HUES48 (cell line): ENCODE data around the gene RRP7A.
"Not testable (repeated sequence)": the region's sequence is repeated elsewhere in the genome, so short reads cannot be mapped to it uniquely, and the experiment has no call there.

Experiments used
- H3K27ac ChIP-seq: one replicate; pipeline ENCODE4 v1.7.0; 2013; ENCODE audit warnings: low read depth, low read length, inconsistent platforms
- H3K27me3 ChIP-seq: 2 replicates; pipeline ENCODE4 v1.6.1; 2013; ENCODE audit warnings: mild to moderate bottlenecking, low read length; ENCODE audit not compliant: control insufficient read depth, insufficient read depth
- H3K36me3 ChIP-seq: 2 replicates; pipeline ENCODE4 v1.6.1; 2013; ENCODE audit warnings: low read length; ENCODE audit not compliant: control insufficient read depth, insufficient read depth
- H3K4me1 ChIP-seq: 2 replicates; pipeline ENCODE4 v1.6.1; 2013; ENCODE audit warnings: mild to moderate bottlenecking, low read length; ENCODE audit not compliant: control insufficient read depth, insufficient read depth
- H3K4me3 ChIP-seq: 2 replicates; pipeline ENCODE4 v1.5.1; 2013; ENCODE audit warnings: mild to moderate bottlenecking, low read depth, low read length
- H3K9ac ChIP-seq: 2 replicates; pipeline ENCODE4 v1.6.1; 2013; ENCODE audit warnings: mild to moderate bottlenecking, low read depth, low read length, moderate library complexity
- H3K9me3 ChIP-seq: 2 replicates; pipeline ENCODE4 v1.6.1; 2013; ENCODE audit warnings: low read length; ENCODE audit not compliant: control insufficient read depth, insufficient read depth

RRP7A gene

GRCh38 chr22:42553475-42554361 is 34.1 kb upstream of the RRP7A start, which contains the start of gene SERHL2:
Gene SERHL2 (plus strand): TSS chr22:42553956. CDS start chr22:42554021, 65 bp downstream.
- Histone ChIP-seq H3K9me3 (peaks cover 6% of the 10 kb centered on the region; the same call in 1 of the 2 replicates), H3K4me3 (peak within 1 kb of the TSS; percentile 79), H3K9ac (peak within 1 kb of the TSS; percentile 63; the same call in 1 of the 2 replicates), H3K27me3 (peaks cover 10% of the 10 kb centered on the region), H3K36me3 (no peaks in the 10 kb centered on the region), H3K4me1 (peaks cover 8% of the 10 kb centered on the region; the same call in 1 of the 2 replicates), H3K27ac (no peak within 1 kb of the TSS)

- H3K4me3 ChIP-seq, H3K9ac ChIP-seq, H3K27ac ChIP-seq, H3K4me1 ChIP-seq, H3K9me3 ChIP-seq, H3K36me3 ChIP-seq: not testable (repeated sequence)
- peaks cover 10% of the 10 kb centered on the region for H3K27me3 ChIP-seq
These were observed 32.7 kb upstream of the RRP7A start for GRCh38 chr22:42552294-42552647.

DNA sequence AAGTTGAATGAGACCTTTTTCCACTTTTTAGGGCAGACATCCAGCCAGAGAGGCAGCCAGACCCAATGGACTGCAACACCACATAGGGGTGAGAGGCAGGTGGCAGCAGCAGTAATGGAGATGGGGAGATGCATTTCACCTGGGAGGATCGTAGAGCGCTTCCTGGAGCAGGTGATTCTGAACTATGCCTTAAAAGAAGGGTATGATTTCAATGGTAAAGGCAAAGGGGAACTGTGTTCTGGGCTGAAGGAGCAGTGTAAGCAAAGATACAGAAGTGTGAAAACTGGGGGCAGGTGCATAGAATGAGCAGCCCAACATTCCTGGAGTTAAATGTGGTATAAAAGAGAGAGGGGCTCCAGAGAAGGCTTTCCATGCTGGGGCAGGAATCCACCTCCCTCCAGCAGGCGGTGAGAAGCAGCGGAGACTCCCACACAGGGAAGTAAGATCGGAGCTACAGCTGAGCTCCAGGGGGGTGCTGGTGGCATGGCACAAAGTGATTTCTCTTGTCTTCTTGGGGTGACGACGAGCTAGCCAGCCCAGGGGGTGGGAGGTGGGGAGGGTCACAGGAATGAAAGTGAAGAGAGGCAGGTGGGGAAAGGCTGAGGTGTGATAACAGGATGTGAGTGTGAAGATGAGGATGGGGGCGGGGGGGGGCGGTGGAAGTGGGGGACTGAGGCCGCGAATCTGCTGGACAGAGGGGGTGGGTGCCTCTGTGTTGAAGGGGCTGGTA is 29.9 kb upstream of the RRP7A start:
- Histone ChIP-seq H3K27ac (no peak overlapping the region), H3K36me3 (no peaks in the 10 kb centered on the region), H3K9me3 (peaks cover 6% of the 10 kb centered on the region; the same call in 1 of the 2 replicates), H3K27me3 (peaks cover 10% of the 10 kb centered on the region), H3K4me1 (peaks cover 8% of the 10 kb centered on the region; the same call in 1 of the 2 replicates), H3K9ac (no peak overlapping the region), H3K4me3 (no peak overlapping the region)

DNA sequence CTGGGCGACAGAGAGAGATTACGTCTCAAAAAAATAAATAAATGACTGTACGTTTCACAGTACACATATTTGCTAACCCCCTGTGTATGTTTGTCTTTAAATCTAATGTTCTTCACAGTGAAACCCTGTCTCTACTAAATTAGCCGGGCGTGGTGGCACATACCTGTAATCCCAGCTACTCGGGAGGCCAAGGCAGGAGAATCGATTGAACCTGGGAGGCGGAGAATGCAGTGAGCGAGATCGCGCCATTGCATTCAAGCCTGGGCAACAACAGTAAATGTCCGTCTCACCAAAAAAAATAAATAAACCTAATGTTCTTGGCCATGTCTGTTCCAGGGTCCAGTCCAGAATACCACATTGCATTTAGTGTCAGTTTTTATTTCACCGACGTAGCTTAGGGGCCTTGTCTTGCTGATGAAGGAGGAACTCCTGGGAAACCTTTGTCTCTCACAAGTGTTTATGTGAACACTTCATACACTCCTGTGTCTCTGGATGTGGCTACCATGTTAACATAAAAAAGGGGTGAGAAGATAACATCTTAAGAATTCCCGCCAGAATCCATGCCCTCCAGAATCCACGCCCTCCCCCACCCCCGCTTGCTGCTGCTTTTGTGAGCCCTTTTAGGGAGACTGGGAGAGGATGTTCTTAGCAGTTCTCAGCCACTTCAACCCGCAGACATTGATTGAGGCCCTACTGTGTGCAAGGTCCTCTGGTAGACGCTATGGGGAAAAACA is 29.2 kb upstream of the RRP7A start:
- peaks cover 6% of the 10 kb centered on the region; the same call in 1 of the 2 replicates for H3K9me3 ChIP-seq
- no peak overlapping the region for H3K4me3 ChIP-seq
- 0 out of 2 replicates have a peak, but pooled peaks cover 3% of the 10 kb centered on the region for H3K4me1 ChIP-seq
- H3K27ac ChIP-seq, result no peak overlapping the region
- H3K27me3 ChIP-seq, result peaks cover 4% of the 10 kb centered on the region
- H3K36me3 ChIP-seq, result no peaks in the 10 kb centered on the region
- no peak overlapping the region for H3K9ac ChIP-seq

GRCh38 chr22:42548126-42548525 is 28.5 kb upstream of the RRP7A start:
- not testable (repeated sequence) for H3K4me3 ChIP-seq, H3K9ac ChIP-seq, H3K9me3 ChIP-seq, H3K4me1 ChIP-seq, H3K36me3 ChIP-seq, H3K27ac ChIP-seq, H3K27me3 ChIP-seq

GRCh38 chr22:42547562-42547961 is 28.0 kb upstream of the RRP7A start:
- Histone ChIP-seq H3K27ac (no peak overlapping the region), H3K27me3 (no peaks in the 10 kb centered on the region), H3K9me3 (peaks cover 6% of the 10 kb centered on the region; the same call in 1 of the 2 replicates), H3K4me3 (no peak overlapping the region), H3K36me3 (no peaks in the 10 kb centered on the region), H3K9ac (no peak overlapping the region), H3K4me1 (0 out of 2 replicates have a peak, but pooled peaks cover 3% of the 10 kb centered on the region)

GRCh38 chr22:42544686-42545085 is 25.1 kb upstream of the RRP7A start:
- no peaks in the 10 kb centered on the region for H3K27me3 ChIP-seq
- no peaks in the 10 kb centered on the region for H3K36me3 ChIP-seq
- no peak overlapping the region for H3K4me3 ChIP-seq
- H3K9ac ChIP-seq, result no peak overlapping the region
- H3K9me3 ChIP-seq, result no peaks in the 10 kb centered on the region
- no peak overlapping the region for H3K27ac ChIP-seq
- H3K4me1 ChIP-seq, result 0 out of 2 replicates have a peak, but pooled peaks cover 3% of the 10 kb centered on the region

GRCh38 chr22:42539236-42539771 is 19.7 kb upstream of the RRP7A start:
- H3K4me1 ChIP-seq, H3K9ac ChIP-seq, H3K27ac ChIP-seq, H3K36me3 ChIP-seq, H3K9me3 ChIP-seq, H3K27me3 ChIP-seq, H3K4me3 ChIP-seq: not testable (repeated sequence)

- not testable (repeated sequence) for H3K4me3 ChIP-seq
These were observed 17.7 kb upstream of the RRP7A start for GRCh38 chr22:42537199-42537831.

GRCh38 chr22:42536634-42537033 is 17.0 kb upstream of the RRP7A start:
- not testable (repeated sequence) for H3K27me3 ChIP-seq, H3K4me3 ChIP-seq, H3K27ac ChIP-seq, H3K9me3 ChIP-seq, H3K36me3 ChIP-seq, H3K4me1 ChIP-seq, H3K9ac ChIP-seq

More at GRCh38 chr22:42537199-42537831, 17.7 kb upstream of the RRP7A start:
- H3K9ac ChIP-seq, H3K4me1 ChIP-seq, H3K27ac ChIP-seq, H3K36me3 ChIP-seq, H3K27me3 ChIP-seq, H3K9me3 ChIP-seq: not testable (repeated sequence)
